GM18858 (cell line): Measurements from ENCODE around the gene BCL7B.
"Not testable (repeated sequence)": the region's sequence is repeated elsewhere in the genome, so short reads cannot be mapped to it uniquely, and the experiment has no call there.

Source experiments
- ATAC-seq: cut with Tn5 transposase; IDR thresholded peaks from one replicate; pipeline ENCODE4 v1.9.1; 2021; ENCODE audit not compliant: unreplicated experiment

BCL7B gene

DNA sequence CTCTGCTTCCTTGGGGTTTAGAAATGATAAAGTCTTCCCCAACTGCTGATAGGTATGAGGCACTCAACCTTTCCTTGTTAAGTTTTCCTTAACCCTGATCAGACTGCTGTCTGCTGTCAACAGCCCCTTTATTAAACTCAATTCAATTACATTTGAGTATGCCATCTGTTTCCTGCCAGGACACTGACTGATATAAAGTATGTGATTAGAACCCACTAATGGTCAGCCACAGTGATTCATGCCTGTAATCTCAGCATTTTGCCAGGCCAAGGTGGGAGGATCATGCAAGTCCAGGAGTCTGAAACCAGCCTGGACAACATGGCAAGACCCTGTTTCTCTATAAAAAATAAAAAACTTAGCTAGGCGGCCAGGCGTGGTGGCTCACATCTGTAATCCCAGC lies 53.5 kb downstream of the BCL7B start:
- no peak for ATAC-seq

- no peak for ATAC-seq
These were observed 54.3 kb downstream of the BCL7B start for GRCh38 chr7:73503229-73503628.

DNA sequence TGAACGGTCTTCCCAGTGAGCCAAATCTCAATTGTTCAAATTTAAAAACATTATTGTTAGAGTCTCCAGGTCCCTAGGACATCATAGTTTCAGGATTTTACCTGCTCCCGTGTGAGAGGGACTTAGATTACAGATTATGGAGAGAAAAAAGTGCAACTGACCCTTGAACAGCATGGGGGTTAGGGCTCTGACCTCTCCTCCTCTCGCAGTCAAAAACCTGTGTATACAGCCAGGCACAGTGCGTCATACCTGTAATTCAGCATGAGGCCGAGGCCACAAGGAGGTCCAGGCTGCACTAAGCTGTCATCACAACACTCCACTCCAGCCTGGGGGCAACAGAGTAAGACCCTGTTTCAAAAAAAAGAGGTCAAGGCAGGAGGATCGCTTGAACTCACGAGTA lies 60.9 kb downstream of the BCL7B start:
- ATAC-seq = no peak

GRCh38 chr7:73495507-73495906 lies 62.0 kb downstream of the BCL7B start:
- ATAC-seq = not testable (repeated sequence)

DNA sequence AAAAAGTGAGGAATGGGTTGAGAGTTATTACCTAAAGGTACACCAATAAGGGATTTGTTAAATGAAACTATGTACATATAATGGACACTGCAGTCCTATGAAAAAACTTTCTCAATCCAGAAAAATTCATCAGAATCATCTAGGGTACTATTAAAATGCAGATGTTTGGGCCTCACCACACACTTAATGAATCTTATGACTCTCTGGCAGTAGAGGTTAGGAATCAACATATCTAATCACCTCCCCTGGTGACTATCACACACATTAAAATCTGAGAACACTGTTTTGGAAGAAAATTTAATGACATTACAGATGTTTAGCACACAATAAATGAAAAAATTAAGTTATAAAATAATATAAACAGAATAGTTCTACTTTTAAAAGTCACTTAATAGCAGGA lies 67.5 kb downstream of the BCL7B start:
- ATAC-seq = no peak

DNA sequence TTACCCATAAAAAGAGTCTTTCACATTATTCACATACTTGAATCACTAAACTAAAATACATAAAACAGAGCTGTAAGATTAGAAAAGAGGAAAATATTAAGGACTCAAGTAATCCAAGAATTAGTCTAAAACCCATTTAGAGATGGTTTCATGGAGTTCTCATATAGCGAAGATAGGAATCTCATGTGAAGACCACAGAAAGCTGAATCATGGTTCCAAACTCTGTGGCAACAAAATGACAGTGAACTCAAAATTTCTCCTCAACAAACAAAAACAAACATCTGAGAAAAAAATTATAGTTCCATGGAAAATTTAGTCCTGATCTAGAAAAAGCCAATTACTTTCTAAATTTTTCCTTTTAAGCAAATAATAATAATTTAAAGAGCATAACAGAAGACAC lies 70.0 kb downstream of the BCL7B start:
- ATAC-seq = no peak
